Adipocyte (in vitro differentiated cells): ENCODE results near the gene F7.
A peak's percentile ranks its signal among the peaks of the same experiment; 100 is the strongest.
"Not testable (repeated sequence)": the region's sequence is repeated elsewhere in the genome, so short reads cannot be mapped to it uniquely, and the experiment has no call there.

Experiments
- DNase-seq: peaks from one replicate; pipeline ENCODE4 v3.0.0-alpha.2; 2015; ENCODE audit warnings: low read depth
- H3K27me3 ChIP-seq: replicated peaks from 2 replicates; pipeline ENCODE4 v1.7.0; 2013; ENCODE audit warnings: mild to moderate bottlenecking, low read length, moderate library complexity; ENCODE audit not compliant: control insufficient read depth, insufficient read depth
- H3K36me3 ChIP-seq: 2 replicates; pipeline ENCODE4 v1.7.0; 2013; ENCODE audit warnings: low read length, mild to moderate bottlenecking, moderate library complexity; ENCODE audit not compliant: control insufficient read depth, insufficient read depth, severe bottlenecking
- H3K4me1 ChIP-seq: 2 replicates; pipeline ENCODE4 v1.7.0; 2013; ENCODE audit warnings: mild to moderate bottlenecking, low read length, moderate library complexity; ENCODE audit not compliant: control insufficient read depth, insufficient read depth
- H3K4me3 ChIP-seq: 2 replicates; pipeline ENCODE4 v1.7.0; 2013; ENCODE audit warnings: mild to moderate bottlenecking, low read length, moderate library complexity
- H3K9ac ChIP-seq: 2 replicates; pipeline ENCODE4 v1.7.0; 2013; ENCODE audit warnings: mild to moderate bottlenecking, low read length, moderate library complexity
- H3K9me3 ChIP-seq: 2 replicates; pipeline ENCODE4 v1.7.0; 2013; ENCODE audit warnings: mild to moderate bottlenecking, low read length, moderate library complexity; ENCODE audit not compliant: control insufficient read depth

The F7 gene

DNA sequence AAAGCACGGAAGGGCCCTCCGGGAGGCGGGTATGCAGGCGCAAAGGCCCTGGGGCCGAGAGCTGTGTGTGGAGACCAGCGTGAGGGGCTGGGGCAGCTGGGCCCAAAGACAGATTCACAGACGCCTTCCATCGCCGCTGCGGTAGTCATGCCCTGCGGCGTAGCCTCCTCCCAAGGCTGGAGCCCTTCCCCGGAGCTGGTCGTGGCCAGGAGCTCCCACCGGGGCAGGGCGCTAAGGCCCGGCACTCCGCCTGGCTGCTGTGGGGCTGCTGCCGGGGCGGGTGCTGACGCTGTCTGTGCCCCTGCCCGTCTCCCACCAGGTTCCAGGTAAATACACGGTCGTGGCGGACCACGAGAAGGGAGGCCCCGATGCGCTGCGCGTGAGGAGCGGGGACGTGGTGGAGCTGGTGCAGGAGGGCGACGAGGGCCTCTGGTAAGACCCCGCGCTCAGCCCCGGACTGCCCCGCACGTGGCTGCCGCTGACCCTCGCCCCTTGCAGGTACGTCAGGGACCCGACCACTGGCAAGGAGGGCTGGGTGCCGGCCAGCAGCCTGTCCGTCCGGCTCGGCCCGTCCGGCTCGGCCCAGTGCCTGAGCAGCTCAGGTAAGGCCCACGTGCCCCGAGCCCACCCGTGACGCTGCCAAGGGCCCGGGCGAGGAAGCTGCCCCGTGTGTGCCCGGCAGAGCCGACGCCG, 9.4 kb upstream of the F7 start:
- H3K9me3 ChIP-seq: no peaks in the 10 kb centered on the region
- H3K4me1 ChIP-seq: peaks cover 11% of the 10 kb centered on the region
- peaks cover 15% of the 10 kb centered on the region for H3K27me3 ChIP-seq
- no peak overlapping the region for H3K9ac ChIP-seq
- DNase-seq: no peak
- H3K36me3 ChIP-seq: no peaks in the 10 kb centered on the region
- no peak overlapping the region for H3K4me3 ChIP-seq

DNA sequence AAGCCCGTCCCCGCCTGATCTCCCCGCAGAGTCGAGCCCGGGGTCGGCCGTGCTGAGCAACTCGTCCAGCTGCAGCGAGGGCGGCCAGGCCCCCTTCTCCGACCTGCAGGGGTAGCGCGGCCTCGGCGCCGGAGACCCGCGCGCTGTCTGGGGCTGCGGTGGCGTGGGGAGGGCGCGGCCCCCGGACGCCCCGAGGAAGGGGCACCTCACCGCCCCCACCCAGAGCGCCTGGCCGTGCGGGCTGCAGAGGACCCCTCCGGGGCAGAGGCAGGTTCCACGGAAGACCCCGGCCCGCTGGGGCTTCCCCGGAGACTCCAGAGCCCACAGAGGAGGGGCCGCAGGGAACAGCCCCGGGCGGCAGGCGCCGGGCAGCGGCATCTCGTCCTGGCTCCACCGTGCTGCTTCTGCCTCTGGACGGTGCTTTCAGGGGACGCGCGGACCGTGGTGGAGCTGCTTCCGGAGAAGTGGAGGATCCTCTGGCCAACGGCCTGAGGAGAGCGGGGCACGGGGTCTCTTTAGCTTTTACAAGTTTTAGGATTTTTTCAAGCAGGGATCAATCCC, 8.8 kb upstream of the F7 start:
- Histone ChIP-seq H3K9ac (no peak overlapping the region), H3K9me3 (no peaks in the 10 kb centered on the region), H3K4me1 (peaks cover 11% of the 10 kb centered on the region), H3K27me3 (peaks cover 15% of the 10 kb centered on the region), H3K36me3 (no peaks in the 10 kb centered on the region), H3K4me3 (no peak overlapping the region)
- no peak for DNase-seq

DNA sequence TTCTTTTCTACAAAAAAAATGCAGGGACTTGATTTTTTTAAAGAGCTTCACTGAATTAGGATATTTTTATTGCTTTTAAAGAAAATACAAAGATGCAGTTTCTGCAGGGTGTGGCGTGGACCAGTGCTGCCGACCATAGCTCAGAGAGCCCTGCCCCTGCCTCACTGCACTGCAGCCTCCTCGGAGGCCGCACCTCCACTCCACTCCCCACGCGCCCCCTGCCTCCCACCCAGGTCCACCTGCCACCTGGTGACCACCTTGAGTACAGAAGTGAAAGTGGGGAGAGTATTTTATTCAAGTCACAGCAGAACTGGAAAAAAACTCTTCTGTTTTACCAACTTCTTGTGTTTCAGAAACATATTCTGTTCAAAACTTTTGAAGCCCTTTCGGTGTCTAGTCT, 7.9 kb upstream of the F7 start:
- Histone ChIP-seq H3K4me1 (peaks cover 11% of the 10 kb centered on the region), H3K9me3 (no peaks in the 10 kb centered on the region), H3K4me3 (peak overlapping the region; percentile 36), H3K27me3 (peaks cover 17% of the 10 kb centered on the region), H3K36me3 (no peaks in the 10 kb centered on the region), H3K9ac (peak overlapping the region; percentile 12)
- DNase-seq: no peak

DNA sequence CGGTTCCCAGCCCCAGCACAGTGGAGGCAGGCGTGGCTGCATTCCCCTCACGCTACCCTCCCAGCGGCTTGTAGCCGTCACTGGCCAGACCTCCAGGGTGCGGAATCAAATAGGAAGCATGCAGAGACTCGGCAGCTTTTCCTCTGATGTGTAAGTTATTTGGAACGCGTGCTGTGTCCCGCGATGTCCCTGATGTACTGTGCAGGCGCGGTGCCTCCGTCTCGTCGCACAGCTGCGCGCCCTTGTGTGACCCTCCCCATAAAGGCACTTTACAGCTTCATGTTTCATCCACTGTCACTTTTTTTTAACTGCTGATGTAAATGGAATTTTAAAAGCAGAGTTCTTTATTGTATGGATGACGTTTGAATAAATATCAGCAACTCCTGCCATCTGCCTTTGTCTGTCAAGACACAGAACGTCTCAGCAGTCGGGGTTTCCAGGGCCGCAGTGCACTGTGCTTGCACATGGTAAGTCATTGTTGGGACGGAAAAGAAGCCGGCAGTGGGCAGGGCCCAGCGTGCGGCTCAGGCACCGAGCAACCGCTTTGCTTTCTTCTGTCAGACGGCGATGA, 7.3 kb upstream of the F7 start:
- Histone ChIP-seq H3K36me3 (no peaks in the 10 kb centered on the region), H3K9ac (peak overlapping the region; percentile 12), H3K4me1 (peaks cover 11% of the 10 kb centered on the region), H3K4me3 (peak overlapping the region; percentile 36), H3K27me3 (peaks cover 18% of the 10 kb centered on the region), H3K9me3 (no peaks in the 10 kb centered on the region)
- no peak for DNase-seq

DNA sequence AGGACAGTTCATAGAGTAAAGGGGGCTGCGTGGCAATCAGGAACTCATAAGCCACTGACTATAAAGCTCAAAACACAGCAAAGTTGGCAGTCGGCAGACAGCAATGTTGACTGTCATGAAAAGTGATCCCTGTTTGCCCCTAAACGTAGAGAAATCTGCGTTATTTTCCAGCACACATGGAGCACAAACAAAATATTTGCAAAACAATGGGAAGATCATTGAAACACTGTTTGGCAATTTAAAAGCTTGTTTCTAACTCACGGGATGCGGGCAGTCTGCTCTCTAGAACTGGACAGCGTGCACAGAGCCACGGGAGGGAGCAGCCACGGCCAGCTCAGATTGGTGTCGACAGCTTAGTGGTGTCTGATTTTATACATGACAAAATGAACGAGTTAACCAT, 6.4 kb upstream of the F7 start:
- peaks cover 16% of the 10 kb centered on the region for H3K27me3 ChIP-seq
- peaks cover 11% of the 10 kb centered on the region for H3K4me1 ChIP-seq
- no peaks in the 10 kb centered on the region for H3K36me3 ChIP-seq
- no peak for DNase-seq
- H3K9ac ChIP-seq: no peak overlapping the region
- H3K9me3 ChIP-seq: no peaks in the 10 kb centered on the region
- no peak overlapping the region for H3K4me3 ChIP-seq

DNA sequence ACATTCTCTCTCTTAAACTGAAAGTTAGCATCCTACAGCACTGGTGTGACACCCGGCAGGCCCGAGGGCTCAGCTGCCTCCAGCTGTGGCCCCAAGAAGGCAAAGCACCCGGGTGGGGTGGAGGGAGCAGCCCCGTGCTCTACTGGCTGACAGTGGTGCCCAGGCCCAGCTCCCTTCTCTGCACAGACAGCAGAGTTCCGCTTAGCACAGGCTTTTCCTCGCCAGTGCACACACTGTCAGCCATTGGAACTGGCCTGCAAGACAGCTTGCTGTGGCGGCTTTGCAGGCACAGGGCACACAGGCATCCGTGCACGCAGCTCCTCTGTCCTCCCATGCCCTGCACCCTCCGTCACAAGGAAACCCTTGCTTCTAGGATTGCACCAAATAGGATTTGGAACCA, 3.3 kb upstream of the F7 start:
- not testable (repeated sequence) for H3K9me3 ChIP-seq, DNase-seq, H3K4me3 ChIP-seq, H3K36me3 ChIP-seq, H3K9ac ChIP-seq
- Histone ChIP-seq H3K27me3 (peaks cover 10% of the 10 kb centered on the region), H3K4me1 (peaks cover 15% of the 10 kb centered on the region)

DNA sequence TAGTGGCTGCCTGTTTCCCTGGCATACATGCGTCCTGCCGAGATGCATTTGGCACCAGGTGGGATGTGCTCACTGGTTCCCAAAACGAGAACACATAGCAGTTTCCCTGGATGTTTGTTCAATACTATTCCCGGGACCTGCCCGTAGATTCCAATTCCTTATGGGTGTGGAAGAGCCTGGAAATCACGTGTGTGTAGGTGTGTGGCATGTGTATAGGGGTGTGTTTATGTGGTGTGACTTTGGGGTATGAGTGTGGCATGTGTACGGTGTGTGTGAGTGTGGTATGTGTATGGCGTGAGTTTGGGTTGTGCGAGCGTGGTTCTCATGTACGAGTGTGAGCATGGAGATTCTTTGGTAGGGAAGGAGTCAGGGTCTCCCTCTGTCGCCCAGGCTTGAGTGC, 2.9 kb upstream of the F7 start:
- no peak overlapping the region for H3K4me3 ChIP-seq
- no peak for DNase-seq

DNA sequence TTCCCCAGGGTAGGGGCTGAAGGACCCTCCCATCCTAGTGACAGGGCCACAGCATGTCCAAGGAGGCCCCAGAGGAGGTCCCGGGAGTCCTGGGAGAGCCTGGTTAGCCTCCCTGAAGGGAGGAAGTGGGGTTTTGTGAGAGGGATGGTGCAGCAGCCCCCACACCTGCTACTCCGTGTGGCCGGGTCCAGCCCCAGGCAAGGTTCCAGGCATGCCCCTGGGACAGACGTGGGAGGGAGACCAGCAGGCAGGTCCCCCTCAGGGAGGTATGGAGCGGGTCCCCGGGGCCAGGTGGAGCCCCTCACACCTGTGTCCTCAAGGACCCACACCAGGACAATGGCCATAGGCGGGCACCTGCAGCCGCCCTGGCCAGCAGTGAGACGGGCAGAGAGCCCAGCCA, 1.9 kb upstream of the F7 start:
- no peaks in the 10 kb centered on the region for H3K9me3 ChIP-seq
- H3K9ac ChIP-seq: no peak overlapping the region
- peaks cover 10% of the 10 kb centered on the region for H3K27me3 ChIP-seq
- H3K4me1 ChIP-seq: peaks cover 5% of the 10 kb centered on the region
- H3K4me3 ChIP-seq: no peak overlapping the region
- H3K36me3 ChIP-seq: no peaks in the 10 kb centered on the region
- no peak for DNase-seq

More for the DNA sequence above, 2.9 kb upstream of the F7 start:
- no peak overlapping the region for H3K9ac ChIP-seq
- H3K36me3 ChIP-seq: no peaks in the 10 kb centered on the region
- H3K27me3 ChIP-seq: peaks cover 10% of the 10 kb centered on the region
- no peaks in the 10 kb centered on the region for H3K9me3 ChIP-seq
- peaks cover 14% of the 10 kb centered on the region for H3K4me1 ChIP-seq

DNA sequence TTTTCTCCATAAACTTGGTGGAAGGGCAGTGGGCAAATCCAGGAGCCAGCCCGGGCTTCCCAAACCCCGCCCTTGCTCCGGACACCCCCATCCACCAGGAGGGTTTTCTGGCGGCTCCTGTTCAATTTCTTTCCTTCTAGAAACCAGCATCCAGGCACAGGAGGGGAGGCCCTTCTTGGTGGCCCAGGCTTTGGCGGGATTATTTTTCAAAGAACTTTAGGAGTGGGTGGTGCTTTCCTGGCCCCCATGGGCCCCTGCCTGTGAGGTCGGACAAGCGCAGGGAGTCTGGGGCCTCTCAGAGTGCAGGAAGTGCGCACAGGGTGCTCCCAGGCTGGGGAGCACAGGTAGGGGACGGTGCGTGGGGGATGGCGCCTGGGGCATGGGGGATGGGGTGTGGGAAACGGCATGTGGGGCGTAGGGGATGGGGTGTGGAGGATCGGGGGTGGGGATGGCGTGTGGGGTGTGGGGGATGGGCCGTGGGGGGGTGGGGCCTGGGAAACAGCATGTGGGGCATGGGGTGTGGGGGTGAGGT, 396 bp downstream of the F7 start:
- Histone ChIP-seq H3K27me3 (peaks cover 16% of the 10 kb centered on the region), H3K4me1 (peaks cover 4% of the 10 kb centered on the region), H3K4me3 (no peak overlapping the region), H3K36me3 (no peaks in the 10 kb centered on the region), H3K9ac (no peak overlapping the region), H3K9me3 (no peaks in the 10 kb centered on the region)
- DNase-seq: no peak

DNA sequence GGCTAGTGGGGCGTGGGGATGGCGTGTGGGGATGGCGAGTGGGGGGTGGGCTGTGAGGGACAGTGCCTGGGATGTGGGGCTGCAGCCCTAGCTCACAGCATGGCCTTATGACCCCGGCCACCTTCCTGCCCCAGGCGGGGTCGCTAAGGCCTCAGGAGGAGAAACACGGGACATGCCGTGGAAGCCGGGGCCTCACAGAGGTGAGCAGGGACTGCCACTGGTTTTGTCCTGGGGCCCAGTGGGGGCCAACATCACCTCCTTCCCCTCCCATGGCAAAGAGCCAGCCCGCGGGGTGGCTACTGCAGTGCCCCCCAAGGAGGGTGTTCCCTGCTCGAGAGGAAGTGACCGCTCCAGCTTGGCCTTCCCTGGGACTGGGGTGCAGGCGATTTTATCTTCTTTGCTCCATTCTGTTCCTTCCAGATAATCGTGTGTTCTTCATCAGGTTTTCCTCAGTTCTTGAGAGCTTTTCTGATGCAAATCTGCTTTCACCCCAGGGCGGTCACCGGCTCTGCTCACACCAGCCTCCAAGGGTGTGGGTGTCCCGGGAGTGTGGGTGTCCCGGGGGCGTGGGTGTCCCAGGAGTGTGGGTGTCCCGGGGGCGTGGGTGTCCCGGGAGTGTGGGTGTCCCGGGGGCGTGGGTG, 1.2 kb downstream of the F7 start:
- H3K9me3 ChIP-seq: no peaks in the 10 kb centered on the region
- no peak overlapping the region for H3K9ac ChIP-seq
- H3K27me3 ChIP-seq: peaks cover 18% of the 10 kb centered on the region
- no peak for DNase-seq
- H3K36me3 ChIP-seq: no peaks in the 10 kb centered on the region
- peaks cover 4% of the 10 kb centered on the region for H3K4me1 ChIP-seq
- no peak overlapping the region for H3K4me3 ChIP-seq

DNA sequence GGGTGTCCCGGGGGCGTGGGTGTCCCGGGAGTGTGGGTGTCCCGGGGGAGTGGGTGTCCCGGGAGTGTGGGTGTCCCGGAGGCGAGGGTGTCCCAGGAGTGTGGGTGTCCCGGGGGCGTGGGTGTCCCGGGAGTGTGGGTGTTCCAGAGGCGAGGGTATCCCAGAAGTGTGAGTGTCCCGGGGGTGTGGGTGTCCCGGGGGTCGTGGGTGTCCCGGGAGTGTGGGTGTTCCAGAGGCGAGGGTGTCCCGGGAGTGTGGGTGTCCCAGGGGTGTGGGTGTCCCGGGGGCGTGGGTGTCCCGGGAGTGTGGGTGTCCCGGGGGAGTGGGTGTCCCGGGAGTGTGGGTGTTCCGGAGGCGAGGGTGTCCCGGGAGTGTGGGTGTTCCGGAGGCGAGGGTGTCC, 2.9 kb downstream of the F7 start:
- peaks cover 12% of the 10 kb centered on the region for H3K27me3 ChIP-seq
- not testable (repeated sequence) for H3K4me1 ChIP-seq, H3K9me3 ChIP-seq, DNase-seq, H3K36me3 ChIP-seq, H3K9ac ChIP-seq, H3K4me3 ChIP-seq
